HuH-7 (cell line): ENCODE measurements around the gene SCGB1D2.

ENCODE experiments used
- DNase-seq: peaks from one replicate; pipeline ENCODE4 v3.0.0; 2011; ENCODE audit warnings: low spot score

Gene SCGB1D2

DNA sequence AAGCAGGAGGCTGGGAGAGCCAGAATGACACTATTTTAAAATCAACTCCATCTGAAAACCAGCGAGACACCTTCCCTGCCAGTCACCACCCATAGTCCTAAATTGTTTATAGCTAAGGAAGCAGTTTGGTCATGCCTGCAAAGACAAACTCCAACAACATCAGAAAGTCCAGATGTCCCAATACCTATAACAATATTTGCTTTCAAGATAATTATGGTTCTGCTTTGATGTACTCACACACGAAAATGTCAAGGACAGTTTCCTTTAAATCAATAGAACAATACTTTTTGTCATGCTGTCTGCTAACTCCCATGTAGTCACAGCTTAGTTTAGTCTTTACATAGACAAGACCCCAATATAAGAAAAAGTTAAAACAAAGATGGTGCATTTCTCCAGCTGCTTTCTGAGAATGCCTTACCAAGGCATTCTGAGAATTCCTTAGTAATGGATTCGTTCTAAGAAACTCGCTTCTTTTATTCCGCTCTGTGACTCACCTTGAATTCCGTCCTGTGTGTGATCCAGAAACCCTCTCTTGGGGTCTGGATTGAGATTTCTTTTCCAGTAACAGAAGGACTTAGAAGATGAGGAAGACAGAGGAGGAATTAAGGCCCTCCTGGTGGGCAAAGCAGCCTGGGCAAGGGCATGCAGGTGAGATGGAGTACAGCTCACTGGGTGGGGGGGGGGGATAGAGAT is 18.4 kb downstream of the SCGB1D2 start:
- no peak for DNase-seq

DNA sequence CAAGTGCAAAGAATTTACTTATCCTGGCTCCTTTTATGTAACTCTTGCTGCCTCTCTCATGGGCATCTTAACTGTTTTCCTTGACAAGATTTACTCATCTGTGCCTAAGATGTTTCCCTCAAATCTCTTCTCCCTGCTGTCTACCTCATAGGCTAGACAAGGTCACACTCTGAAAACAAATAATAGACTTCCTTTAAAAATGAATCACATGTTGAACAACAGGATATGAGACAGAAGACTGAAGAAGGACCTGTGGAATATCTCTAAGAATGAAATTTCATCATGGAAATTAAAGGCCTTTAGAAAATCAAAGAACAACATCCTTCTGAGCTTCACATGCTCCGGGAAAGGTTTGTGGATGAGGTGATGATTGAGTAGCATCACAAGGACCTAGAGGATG is 22.0 kb downstream of the SCGB1D2 start:
- DNase-seq = no peak

DNA sequence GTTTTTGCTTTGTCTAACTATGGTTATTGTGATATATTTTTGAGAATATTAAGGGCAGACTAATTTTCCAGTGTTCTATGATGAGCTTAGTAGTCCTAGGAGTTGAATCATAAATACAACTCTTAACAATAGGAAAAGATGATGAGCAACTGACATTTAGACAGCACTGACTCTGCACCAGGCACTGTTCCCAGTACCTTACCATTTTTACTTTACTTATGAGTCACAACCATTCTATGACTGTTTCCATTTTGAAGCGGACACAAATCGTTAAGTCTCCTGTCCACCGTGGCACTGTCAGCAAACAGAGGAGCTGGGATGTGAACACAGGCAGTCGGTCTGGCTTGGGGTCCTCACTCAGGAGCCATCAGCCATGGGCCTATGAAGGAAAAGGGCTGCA is 24.5 kb downstream of the SCGB1D2 start:
- DNase-seq = no peak

DNA sequence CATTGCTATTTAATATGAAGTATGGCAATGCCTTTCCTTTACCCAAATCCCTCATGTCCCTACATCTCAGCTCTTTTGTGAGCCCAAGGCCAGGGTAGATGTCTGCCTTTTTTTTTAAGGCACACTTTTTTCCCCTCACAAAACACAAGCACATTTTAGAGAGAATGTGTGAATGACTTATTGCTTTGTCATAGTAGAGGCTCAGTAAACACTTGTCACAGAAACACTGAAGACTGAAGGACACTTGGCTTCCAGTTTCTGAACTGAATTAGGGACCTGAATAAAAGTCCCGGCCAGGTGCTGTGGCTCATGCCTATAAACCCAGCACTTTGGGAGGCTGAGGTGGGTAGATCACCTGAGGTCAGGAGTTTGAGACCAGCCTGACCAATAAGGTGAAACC is 25.0 kb downstream of the SCGB1D2 start:
- no peak for DNase-seq

DNA sequence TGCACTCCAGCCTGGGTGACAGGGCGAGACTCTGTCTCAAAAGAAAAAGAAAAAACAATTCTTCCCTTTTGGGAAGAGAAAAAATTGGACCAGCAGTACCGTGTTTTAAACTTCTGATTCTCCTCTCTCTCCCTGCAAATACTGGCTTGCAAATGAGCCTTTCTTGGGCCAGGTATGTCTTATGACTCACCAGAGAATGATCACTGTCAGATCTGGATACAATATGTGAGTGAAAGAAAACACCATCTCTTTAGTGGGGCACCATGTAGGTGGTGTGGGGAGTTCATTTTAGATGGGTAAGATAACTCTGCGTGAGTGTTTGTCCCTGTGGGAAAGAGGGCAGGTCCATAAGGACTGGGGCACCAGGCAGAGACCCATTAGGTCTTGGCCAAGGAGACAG is 25.5 kb downstream of the SCGB1D2 start:
- DNase-seq = no peak

DNA sequence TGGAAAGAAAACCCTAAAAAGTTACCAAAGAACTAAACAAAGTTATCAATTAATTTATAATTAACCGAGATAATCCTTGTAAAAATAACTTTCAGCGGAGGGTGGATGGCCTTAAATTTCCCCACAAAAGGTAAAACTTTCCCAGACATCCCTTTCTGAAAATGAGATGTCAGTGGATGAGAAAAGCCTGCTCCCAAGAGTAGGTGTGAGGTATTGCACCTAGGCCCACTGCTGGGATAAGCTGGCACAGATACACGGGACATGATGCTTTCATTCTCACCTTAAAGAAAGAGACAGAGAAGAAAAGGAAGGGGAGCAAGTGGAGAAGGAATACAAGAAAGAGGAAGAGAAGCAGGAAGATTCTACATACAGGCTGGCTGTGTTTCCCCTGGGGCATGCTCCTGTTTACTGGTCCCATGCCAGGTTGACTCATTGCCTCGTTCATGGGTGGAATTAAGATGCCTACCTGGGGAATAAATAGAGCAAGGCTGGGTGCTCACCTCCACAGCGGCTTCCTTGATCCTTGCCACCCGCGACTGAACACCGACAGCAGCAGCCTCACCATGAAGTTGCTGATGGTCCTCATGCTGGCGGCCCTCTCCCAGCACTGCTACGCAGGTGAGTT is 27.7 kb downstream of the SCGB1D2 start, which contains the start of gene SCGB2A2:
SCGB2A2 (plus strand) TSS at position 505 of the 625 bp plus-strand sequence; CDS start at position 564, 59 bp downstream.
- peak; percentile 4 for DNase-seq

DNA sequence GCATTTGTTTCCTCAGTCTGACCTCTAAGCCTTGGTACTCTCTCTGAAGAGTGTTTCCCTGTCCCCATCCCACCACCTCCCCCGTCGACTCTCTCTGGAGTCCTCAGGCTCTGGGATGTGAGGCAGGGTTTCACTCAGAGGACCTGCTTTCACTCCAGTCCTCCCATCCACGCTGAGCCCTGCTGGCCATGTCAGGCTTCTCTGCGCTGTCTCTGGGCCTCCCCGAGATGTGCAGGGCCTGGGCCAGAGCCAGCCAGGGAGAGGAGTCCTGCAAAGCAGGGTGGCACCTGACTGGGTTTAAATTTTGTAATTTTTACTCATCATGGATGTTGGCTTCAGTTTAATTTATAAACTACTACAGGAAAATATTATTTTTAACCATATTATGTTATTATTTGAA is 31.2 kb downstream of the SCGB1D2 start:
- no peak for DNase-seq

DNA sequence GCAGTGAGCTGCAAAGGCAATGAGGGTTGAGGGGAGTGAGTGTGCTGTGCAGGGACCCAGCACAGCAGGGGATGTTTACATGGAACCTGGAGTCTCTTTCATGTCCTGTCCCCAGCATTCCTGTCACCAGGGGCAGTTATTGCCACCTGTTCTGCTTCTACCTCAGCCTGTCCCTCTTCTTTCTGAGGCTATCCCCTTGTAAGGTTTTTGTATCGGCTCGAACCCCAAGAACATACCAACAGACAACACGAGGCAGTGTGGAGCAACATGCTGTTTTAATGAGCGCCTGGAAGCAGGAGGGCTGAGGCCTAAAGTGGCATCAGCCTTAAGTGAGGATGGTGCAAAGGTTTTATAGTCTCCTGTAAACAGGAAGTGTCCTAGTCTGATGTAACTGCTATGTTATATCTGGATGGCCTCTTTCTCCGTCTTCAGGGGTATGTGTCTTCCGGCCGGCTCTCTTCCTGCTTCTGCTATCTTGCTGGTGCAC is 31.8 kb downstream of the SCGB1D2 start:
- no peak for DNase-seq

DNA sequence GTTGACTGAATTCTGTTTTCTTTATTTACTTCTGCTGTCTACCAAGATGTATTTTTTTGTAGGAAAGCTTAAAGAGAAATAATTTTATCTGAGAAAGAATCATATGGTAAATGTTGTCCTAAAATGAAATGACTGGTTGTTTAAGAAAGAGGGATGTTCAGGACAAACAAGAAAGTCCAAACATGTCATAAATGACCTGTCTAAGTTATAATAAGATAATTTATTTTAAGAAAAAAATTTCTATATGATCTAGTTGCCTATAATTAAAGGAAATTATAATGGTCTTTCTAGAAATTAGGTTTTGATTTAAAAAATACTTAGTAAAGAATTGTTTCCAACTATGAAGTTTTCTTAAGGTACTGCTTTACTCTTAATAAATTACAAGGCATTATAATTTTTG is 38.4 kb downstream of the SCGB1D2 start:
- no peak for DNase-seq
